GM20000 (cell line): ENCODE data around the gene DGCR2.
A peak's percentile ranks its signal among the peaks of the same experiment; 100 is the strongest.
"Not testable (repeated sequence)": the region's sequence is repeated elsewhere in the genome, so short reads cannot be mapped to it uniquely, and the experiment has no call there.

Source experiments
- DNase-seq: peaks from one replicate; pipeline ENCODE4 v3.0.0; 2012; ENCODE audit warnings: low spot score
- TF ChIP-seq, protein P1 (sequence below): IDR thresholded peaks from 2 replicates; pipeline ENCODE4 v1.5.1; 2012; ENCODE audit warnings: mild to moderate bottlenecking, control low read depth; ENCODE audit errors: extremely low read depth, missing control alignments

Gene DGCR2

DNA sequence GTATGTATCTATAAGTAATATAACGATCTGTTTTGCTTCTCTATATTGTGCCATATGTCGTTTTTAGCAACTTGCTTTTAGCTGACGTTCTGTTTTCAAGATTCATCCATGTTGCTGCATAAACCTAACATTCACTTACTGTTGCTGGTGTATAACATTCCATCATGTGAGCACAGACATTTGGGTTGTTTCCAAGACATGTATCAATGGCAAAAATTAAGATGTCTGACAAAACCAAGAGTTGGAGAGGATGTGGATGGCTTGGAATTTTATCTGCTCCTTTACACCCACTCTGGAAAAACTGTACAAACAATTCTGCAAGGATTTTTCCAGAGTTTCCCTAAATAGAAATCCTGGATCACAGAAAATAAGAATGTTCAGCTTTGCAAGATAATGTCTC is 40.9 kb downstream of the DGCR2 start:
- TF ChIP-seq, protein P1, sequence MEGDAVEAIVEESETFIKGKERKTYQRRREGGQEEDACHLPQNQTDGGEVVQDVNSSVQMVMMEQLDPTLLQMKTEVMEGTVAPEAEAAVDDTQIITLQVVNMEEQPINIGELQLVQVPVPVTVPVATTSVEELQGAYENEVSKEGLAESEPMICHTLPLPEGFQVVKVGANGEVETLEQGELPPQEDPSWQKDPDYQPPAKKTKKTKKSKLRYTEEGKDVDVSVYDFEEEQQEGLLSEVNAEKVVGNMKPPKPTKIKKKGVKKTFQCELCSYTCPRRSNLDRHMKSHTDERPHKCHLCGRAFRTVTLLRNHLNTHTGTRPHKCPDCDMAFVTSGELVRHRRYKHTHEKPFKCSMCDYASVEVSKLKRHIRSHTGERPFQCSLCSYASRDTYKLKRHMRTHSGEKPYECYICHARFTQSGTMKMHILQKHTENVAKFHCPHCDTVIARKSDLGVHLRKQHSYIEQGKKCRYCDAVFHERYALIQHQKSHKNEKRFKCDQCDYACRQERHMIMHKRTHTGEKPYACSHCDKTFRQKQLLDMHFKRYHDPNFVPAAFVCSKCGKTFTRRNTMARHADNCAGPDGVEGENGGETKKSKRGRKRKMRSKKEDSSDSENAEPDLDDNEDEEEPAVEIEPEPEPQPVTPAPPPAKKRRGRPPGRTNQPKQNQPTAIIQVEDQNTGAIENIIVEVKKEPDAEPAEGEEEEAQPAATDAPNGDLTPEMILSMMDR, result no peak
- DNase-seq, result no peak

DNA sequence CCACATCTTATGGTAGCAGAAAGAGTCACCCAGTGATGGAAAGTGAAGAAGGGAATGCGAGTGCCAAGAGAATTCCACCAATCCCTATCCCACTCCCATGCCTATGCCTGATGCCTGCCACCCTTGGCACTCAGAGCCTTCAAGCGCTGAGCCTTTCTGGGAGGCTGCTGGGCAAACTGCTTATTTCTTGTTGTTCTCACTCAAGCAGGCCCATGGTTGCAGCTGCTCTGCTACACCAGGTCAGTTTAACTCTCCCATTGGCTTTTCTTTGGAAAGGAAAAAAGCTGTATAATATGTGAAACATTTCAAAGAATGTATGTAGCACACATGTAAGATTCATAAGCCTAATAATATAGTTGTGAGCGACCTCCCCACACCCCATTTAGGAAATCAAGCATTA is 41.4 kb downstream of the DGCR2 start:
- DNase-seq, result no peak
- TF ChIP-seq, protein P1, result no peak

DNA sequence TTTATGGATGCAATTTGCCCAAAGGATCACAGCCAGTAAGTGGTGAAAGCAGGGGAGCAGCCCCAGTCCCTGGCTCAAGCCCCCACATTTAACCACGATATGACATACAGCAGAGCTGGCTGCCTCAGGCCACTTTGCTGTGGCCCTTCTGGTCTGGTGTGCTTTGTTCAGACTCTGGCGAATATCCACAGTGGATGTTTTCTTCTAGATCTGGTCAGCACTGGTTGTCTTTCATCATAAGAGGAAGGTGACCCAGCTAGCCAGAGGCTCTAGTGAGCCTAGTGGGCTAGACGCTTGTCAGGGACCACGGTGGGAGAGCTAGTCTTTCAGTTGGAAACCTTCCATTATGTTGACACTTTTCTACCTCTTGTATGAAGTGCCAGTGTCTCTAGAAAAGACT is 42.5 kb downstream of the DGCR2 start:
- TF ChIP-seq, protein P1, result no peak
- DNase-seq, result no peak

DNA sequence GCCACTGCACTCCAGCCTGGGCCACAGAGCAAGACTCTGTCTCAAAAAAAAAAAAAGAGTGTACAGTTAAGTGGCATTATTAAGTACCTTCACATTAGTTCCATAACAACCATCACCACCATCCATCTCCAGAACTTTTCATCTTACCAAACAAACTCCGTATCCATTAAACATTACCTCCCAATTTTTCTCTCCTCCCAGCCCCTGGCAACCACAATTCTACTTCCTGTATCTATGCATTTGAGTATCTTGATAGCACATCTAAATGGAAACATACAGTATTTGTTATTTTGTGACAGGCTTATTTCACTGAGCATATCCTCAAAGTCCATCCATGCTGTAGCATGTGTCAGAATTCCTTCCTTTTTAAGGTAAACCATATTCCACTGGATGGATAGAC is 46.8 kb downstream of the DGCR2 start:
- no peak for DNase-seq
- TF ChIP-seq, protein P1, result no peak

DNA sequence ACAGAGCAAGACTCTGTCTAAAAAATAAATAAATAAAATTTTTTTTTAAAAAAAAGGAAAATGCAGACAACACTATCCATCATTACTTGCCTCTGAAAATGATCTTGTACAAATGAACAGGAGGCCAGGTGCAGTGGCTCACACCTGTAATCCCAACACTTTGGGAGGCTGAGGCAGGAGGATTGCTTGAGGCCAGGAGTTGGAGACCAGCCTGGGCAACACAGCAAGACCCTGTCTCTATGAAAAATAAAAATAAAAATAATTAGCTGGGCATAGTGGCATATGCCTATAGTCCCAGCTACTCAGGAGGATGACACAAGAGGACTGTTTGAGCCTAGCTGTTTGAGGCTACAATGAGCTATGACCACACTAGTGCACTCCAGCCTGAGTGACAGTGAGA is 49.4 kb downstream of the DGCR2 start:
- not testable (repeated sequence) for DNase-seq

DNA sequence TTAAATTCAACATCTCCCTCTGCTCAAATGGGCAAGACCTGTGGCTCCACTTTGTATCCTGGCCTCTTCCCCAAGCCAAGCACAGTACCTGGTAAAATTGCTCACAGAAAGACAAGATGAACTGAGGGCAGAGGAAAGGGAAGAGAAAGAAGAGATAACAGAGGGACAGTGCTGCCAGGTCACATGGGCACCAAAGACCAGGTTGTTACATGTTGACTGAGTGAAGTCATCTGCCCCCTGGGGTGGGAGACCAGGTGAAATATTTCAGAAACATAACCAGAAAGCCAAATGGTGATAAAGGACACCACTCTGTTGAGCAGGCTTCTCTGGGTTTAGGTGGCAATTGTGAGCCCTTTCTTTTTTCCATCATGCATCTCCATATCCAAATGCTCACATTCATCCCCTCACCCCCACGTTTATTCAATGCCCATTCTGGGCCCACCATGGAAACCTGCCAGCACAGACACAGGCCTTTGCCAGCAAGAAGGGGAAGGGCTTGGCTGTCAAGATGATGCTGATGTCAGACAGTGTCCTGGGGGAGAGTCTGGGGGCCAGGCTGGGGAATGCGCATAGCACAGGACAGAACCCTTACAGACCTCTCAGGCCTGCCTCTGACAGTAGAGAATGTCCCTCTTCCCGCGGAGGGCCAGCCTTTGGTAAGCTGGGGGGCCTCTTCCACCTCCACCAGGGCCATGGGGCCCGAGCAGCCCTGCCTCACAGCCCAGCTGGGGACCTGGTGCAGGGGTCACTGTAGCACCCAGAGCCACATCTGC is 51.6 kb downstream of the DGCR2 start:
- DNase-seq, result no peak
- TF ChIP-seq, protein P1, result no peak

DNA sequence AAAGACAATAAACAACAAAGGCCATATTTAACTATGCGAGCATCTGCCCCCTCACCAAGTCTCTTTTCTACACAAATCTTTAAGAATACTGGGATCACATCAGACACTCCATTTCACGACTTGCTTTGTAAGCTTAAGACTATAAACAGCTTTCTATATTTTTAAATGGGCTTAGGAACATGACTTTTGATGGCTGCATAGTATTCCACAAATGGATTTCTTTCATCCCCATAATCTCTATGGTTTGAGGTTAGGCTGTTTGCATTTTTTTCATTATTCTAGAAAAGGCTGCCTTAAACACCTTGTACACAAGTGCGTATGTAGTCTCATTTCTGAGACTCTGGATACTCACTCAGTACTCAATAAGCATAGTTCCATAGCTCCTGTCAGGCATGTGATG is 52.8 kb downstream of the DGCR2 start:
- TF ChIP-seq, protein P1, result no peak
- DNase-seq, result no peak

DNA sequence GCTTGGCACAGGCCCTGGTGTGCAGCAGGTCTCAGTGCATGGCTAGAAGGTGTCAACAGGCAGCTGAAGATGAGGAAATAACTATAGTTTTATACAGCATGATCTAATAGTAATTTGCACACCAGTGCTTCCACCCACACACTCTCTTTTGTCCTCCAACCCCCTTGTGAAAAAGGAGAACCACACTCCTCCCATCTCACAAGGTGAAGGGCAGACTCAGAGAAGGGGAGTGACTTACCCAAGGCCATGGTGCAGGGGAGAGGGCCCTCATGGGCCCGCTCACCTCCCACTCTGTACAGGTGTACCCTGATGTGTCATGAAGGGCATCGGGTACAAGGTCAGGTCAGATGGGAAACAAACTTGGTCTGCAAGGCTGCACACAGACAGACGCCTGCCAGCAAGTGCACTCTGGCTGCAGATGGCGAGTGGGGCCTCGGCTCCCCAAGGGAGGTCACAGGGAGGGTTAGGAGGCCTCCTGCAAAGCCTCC is 53.4 kb downstream of the DGCR2 start:
- TF ChIP-seq, protein P1, result no peak
- peak; percentile 43 for DNase-seq
